ENCODE measurements around the gene UBE2I.

DNA sequence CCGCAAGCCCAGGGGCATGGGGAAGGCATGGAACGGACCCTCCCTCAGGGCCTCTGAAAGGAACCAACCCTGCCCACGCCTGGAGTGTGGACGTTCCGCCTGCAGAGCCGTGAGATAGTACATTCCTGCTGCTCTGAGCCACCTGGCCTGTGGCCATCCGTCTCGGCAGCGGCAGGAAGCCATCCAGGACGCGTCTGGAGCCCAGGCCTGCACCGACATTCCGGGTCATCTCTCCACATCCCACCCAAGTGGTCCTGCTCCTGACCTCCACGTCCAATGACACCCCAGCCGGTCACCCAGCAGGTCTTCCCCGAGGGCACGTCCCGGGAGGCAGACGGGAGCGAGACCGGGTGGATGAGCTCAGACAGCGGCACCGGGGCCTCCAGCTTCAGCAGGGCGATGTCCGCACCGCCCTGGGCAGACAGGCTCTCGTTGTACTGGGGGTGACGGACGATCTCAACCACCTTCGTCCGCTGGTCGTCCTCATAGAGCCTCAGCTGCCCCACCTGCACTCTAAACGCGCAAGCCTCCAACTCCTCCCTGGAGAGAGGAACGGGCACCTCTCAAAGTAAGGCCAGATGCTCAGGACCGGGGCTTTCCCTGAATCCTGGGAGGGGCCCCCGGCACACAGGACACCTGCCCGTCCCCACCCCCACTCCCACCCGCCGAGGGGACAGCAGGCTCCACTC lies 21.3 kb upstream of the UBE2I start:
- TF ChIP-seq, protein P1, sequence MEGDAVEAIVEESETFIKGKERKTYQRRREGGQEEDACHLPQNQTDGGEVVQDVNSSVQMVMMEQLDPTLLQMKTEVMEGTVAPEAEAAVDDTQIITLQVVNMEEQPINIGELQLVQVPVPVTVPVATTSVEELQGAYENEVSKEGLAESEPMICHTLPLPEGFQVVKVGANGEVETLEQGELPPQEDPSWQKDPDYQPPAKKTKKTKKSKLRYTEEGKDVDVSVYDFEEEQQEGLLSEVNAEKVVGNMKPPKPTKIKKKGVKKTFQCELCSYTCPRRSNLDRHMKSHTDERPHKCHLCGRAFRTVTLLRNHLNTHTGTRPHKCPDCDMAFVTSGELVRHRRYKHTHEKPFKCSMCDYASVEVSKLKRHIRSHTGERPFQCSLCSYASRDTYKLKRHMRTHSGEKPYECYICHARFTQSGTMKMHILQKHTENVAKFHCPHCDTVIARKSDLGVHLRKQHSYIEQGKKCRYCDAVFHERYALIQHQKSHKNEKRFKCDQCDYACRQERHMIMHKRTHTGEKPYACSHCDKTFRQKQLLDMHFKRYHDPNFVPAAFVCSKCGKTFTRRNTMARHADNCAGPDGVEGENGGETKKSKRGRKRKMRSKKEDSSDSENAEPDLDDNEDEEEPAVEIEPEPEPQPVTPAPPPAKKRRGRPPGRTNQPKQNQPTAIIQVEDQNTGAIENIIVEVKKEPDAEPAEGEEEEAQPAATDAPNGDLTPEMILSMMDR (IDR thresholded peaks at IDR 0.05): no peak
- TF ChIP-seq ZFX (IDR thresholded peaks at IDR 0.05; ENCODE audit: borderline replicate concordance): no peak
